ENCODE results near the gene ALAS2. TPM values are rescaled to one million over a fixed set of nuclear protein-coding genes. Genes with fewer than 3 reads are reported as not detected.

ALAS2 gene
- total RNA-seq, 1 experiment from 2014 or later: not detected

GRCh38 chrX:55006827-55007621 lies 23.8 kb downstream of the ALAS2 start:
- H4K8ac ChIP-seq (replicated peaks; ENCODE audit: insufficient read length, low read depth, low read length): no peak overlapping the region
- H4K20me1 ChIP-seq (ENCODE audit: control insufficient read depth, insufficient read depth, insufficient read length): no peaks in the 10 kb centered on the region
- H3K4ac ChIP-seq (ENCODE audit: low read depth, low read length): no peak overlapping the region
- H3K23me2 ChIP-seq (ENCODE audit: insufficient read length, low read depth, low read length, poor library complexity, severe bottlenecking): no peaks in the 10 kb centered on the region
- no peaks in the 10 kb centered on the region for H3K79me1 ChIP-seq (ENCODE audit: insufficient read depth, low read depth, low read length, poor library complexity, severe bottlenecking)
- H3K4me1 ChIP-seq (ENCODE audit: insufficient read depth, low read length): no peaks in the 10 kb centered on the region
- H2AK5ac ChIP-seq (ENCODE audit: insufficient read length, low read length): no peak overlapping the region
- H3K4me2 ChIP-seq (ENCODE audit: insufficient read depth, insufficient read length, low read length): no peak overlapping the region
- peaks cover 64% of the 10 kb centered on the region for H3K9me3 ChIP-seq (ENCODE audit: control insufficient read depth, low read depth, low read length)
- no peak overlapping the region for H2BK5ac ChIP-seq (ENCODE audit: insufficient read length, low read length)
- Mint-ChIP-seq H3K27me3 (ENCODE audit: low read depth) (no peaks in the 10 kb centered on the region), H3K9me3 (peaks cover 44 to 45% of the 10 kb centered on the region in 2 experiments), H3K4me3 (no peak overlapping the region; a peak in 1 of 5 replicates), H3K4me1 (peaks cover 0 to 4% of the 10 kb centered on the region in 2 experiments; a peak in 2 of 4 replicates), H3K27ac (peak overlapping the region in 1 of 3 experiments; percentile 70; a peak in 2 of 7 replicates), H3K36me3 (ENCODE audit: insufficient read depth in 1 of 3, low read depth in 3 of 3) (peaks cover 29 to 52% (median 43%) of the 10 kb centered on the region in 3 experiments)
- H3T11ph ChIP-seq (ENCODE audit: low read length): no peak overlapping the region
- H2AFZ ChIP-seq (ENCODE audit: low read length): no peak overlapping the region
- H4K91ac ChIP-seq (ENCODE audit: insufficient read length, low read depth, low read length): no peak overlapping the region
- DNase-seq: no peak
- H2BK120ac ChIP-seq (ENCODE audit: low read depth, low read length, poor library complexity, severe bottlenecking): no peak overlapping the region
- H3K18ac ChIP-seq (ENCODE audit: insufficient read length, low read depth, low read length): no peak overlapping the region
- no peak overlapping the region for H4K5ac ChIP-seq (ENCODE audit: insufficient read length, low read depth, low read length)
- H3K9ac ChIP-seq (ENCODE audit: extremely low read depth, insufficient read length, low read length): no peak overlapping the region
- no peaks in the 10 kb centered on the region for H3K79me2 ChIP-seq (ENCODE audit: insufficient read depth, low read length)
- no peak overlapping the region for H3K27ac ChIP-seq (ENCODE audit: insufficient read length, low read depth, low read length)
- H3K23ac ChIP-seq (ENCODE audit: insufficient read length, low read depth, low read length): no peak overlapping the region
- TF ChIP-seq CTCF (conservative IDR thresholded peaks at IDR 0.05): no peak
- no peak overlapping the region for H3K56ac ChIP-seq (ENCODE audit: insufficient read length, low read depth, low read length)
- WGBS (ENCODE audit: extremely low coverage, insufficient read length, low lambda C conversion rate): no CpG with 5 or more reads among the region's 18 CpGs
- no peaks in the 10 kb centered on the region for H3K27me3 ChIP-seq (ENCODE audit: insufficient read depth, low read length)
- no peak overlapping the region for H2BK12ac ChIP-seq (ENCODE audit: insufficient read length, low read depth, low read length)
- no peak overlapping the region for H2BK20ac ChIP-seq (ENCODE audit: low read depth, low read length, poor library complexity, severe bottlenecking)
- H3K14ac ChIP-seq (ENCODE audit: insufficient read depth, low read length): no peak overlapping the region
- no peak overlapping the region for H2BK15ac ChIP-seq (ENCODE audit: low read depth, low read length)
